Neural cell (in vitro differentiated cells): ENCODE measurements around the gene PTEN. TPM values are rescaled to one million over a fixed set of nuclear protein-coding genes. Genes with fewer than 3 reads are reported as not detected.
"Not testable (repeated sequence)": the region's sequence is repeated elsewhere in the genome, so short reads cannot be mapped to it uniquely, and the experiment has no call there.

Experiments used
- H2AFZ ChIP-seq: fragments of 200-600, 300-800 bp; sonication (generic), shearing (Covaris generic); 2 replicates; pipeline ENCODE4 v1.6.0; 2014; ENCODE audit warnings: low read depth, mild to moderate bottlenecking, antibody characterized with exemption, low read length, moderate library complexity
- H3F3A ChIP-seq: fragments of 200-600 bp; shearing (Covaris generic); 2 replicates; pipeline ENCODE4 v1.6.1; 2016; ENCODE audit warnings: mild to moderate bottlenecking, moderate library complexity, mixed read lengths, antibody characterized with exemption, low read length; ENCODE audit not compliant: insufficient read depth, poor library complexity, severe bottlenecking
- H3K27ac ChIP-seq: fragments of 200-600, 300-800 bp; sonication (generic), shearing (Covaris generic); 2 replicates; pipeline ENCODE4 v1.5.1; 2014; ENCODE audit warnings: mild to moderate bottlenecking, low read length, moderate library complexity
- H3K27me3 ChIP-seq: fragments of 300-800, 200-600 bp; sonication (generic), shearing (Covaris generic); 2 replicates; pipeline ENCODE4 v1.6.0; 2014; ENCODE audit warnings: mild to moderate bottlenecking, low read depth, low read length, moderate library complexity; ENCODE audit not compliant: insufficient read depth
- H3K36me3 ChIP-seq: fragments of 300-800, 200-600 bp; sonication (generic), shearing (Covaris generic); 2 replicates; pipeline ENCODE4 v1.5.1; 2014; ENCODE audit warnings: mild to moderate bottlenecking, antibody characterized with exemption, low read length, moderate library complexity; ENCODE audit not compliant: insufficient read depth
- H3K4me2 ChIP-seq: fragments of 300-800, 200-600 bp; sonication (generic), shearing (Covaris generic); 2 replicates; pipeline ENCODE4 v1.6.0; 2014; ENCODE audit warnings: mild to moderate bottlenecking, low read length
- H3K4me3 ChIP-seq: fragments of 300-800, 200-600 bp; sonication (generic), shearing (Covaris generic); 2 replicates; pipeline ENCODE4 v1.5.1; 2014; ENCODE audit warnings: mild to moderate bottlenecking, low read length, moderate library complexity
- H3K79me2 ChIP-seq: fragments of 200-600 bp; shearing (Covaris generic); replicated peaks from 2 replicates; pipeline ENCODE4 v1.6.0; 2014; ENCODE audit warnings: mild to moderate bottlenecking, low read length, moderate library complexity; ENCODE audit not compliant: insufficient read depth
- H3K9ac ChIP-seq: fragments of 300-800, 200-600 bp; sonication (generic), shearing (Covaris generic); 2 replicates; pipeline ENCODE4 v1.6.1; 2016; ENCODE audit warnings: mild to moderate bottlenecking, low read length, mixed read lengths
- H3K9me2 ChIP-seq: fragments of 200-600 bp; shearing (Covaris generic); 2 replicates; pipeline ENCODE4 v1.6.1; 2016; ENCODE audit warnings: mild to moderate bottlenecking, low read length, mixed read lengths; ENCODE audit not compliant: insufficient read depth
- H3K9me3 ChIP-seq: fragments of 200-600, 300-800 bp; sonication (generic), shearing (Covaris generic); 2 replicates; pipeline ENCODE4 v1.6.1; 2016; ENCODE audit warnings: mild to moderate bottlenecking, mixed run types, low read length, moderate library complexity, mixed read lengths
- H4K20me1 ChIP-seq: fragments of 200-600 bp; shearing (Covaris generic); 2 replicates; pipeline ENCODE4 v1.6.1; 2016; ENCODE audit warnings: mild to moderate bottlenecking, mixed run types; ENCODE audit not compliant: insufficient read depth
- CTCF ChIP-seq: fragments of 450-650 bp; IDR thresholded peaks from 2 replicates; pipeline ENCODE4 v1.5.1; 2014; ENCODE audit warnings: antibody characterized with exemption, mild to moderate bottlenecking, moderate library complexity; ENCODE audit not compliant: poor library complexity, severe bottlenecking
- EP300 ChIP-seq: fragments of 450-650 bp; conservative IDR thresholded peaks from 2 replicates; pipeline ENCODE4 v1.6.1; 2014; ENCODE audit warnings: antibody characterized with exemption, mild to moderate bottlenecking, moderate library complexity; ENCODE audit not compliant: poor library complexity, severe bottlenecking
- EZH2 ChIP-seq: fragments of 200-600, 300-800 bp; shearing (Covaris generic), sonication (generic); IDR thresholded peaks from 2 replicates; pipeline ENCODE4 v1.6.1; 2014; ENCODE audit warnings: antibody characterized with exemption, low read length, borderline replicate concordance, mild to moderate bottlenecking; ENCODE audit not compliant: insufficient read depth, poor library complexity, severe bottlenecking
- MXI1 ChIP-seq: fragments of 450-650 bp; conservative IDR thresholded peaks from 2 replicates; pipeline ENCODE4 v1.6.1; 2014; ENCODE audit warnings: antibody characterized with exemption, mild to moderate bottlenecking; ENCODE audit not compliant: poor library complexity, severe bottlenecking
- POLR2AphosphoS5 ChIP-seq: IDR thresholded peaks from 2 replicates; pipeline ENCODE4 v1.6.1; 2012
- RAD21 ChIP-seq: fragments of 450-650 bp; conservative IDR thresholded peaks from 2 replicates; pipeline ENCODE4 v1.6.1; 2014; ENCODE audit warnings: antibody characterized with exemption, mild to moderate bottlenecking, moderate library complexity
- SMC3 ChIP-seq: fragments of 450-650 bp; conservative IDR thresholded peaks from 2 replicates; pipeline ENCODE4 v1.6.1; 2014; ENCODE audit warnings: antibody characterized with exemption, mild to moderate bottlenecking, moderate library complexity; ENCODE audit not compliant: poor library complexity
- TAF1 ChIP-seq: IDR thresholded peaks from 2 replicates; pipeline ENCODE4 v1.6.1; 2012; ENCODE audit warnings: low read depth
- polyA plus RNA-seq: library from polyadenylated mRNA; depleted of rRNA; stranded (reverse); fragments of >200 nt; gene quantifications from 2 replicates; pipeline ENCODE4 v1.2.3, GENCODE V29; 2014
- TF ChIP-seq, protein P1 (sequence below): IDR thresholded peaks from 2 replicates; pipeline ENCODE4 v1.6.1; 2012; ENCODE audit warnings: borderline replicate concordance

PTEN gene
- polyA plus RNA-seq, 1 donor from 2014 or later = 47.3 TPM

- TF ChIP-seq, protein P1, sequence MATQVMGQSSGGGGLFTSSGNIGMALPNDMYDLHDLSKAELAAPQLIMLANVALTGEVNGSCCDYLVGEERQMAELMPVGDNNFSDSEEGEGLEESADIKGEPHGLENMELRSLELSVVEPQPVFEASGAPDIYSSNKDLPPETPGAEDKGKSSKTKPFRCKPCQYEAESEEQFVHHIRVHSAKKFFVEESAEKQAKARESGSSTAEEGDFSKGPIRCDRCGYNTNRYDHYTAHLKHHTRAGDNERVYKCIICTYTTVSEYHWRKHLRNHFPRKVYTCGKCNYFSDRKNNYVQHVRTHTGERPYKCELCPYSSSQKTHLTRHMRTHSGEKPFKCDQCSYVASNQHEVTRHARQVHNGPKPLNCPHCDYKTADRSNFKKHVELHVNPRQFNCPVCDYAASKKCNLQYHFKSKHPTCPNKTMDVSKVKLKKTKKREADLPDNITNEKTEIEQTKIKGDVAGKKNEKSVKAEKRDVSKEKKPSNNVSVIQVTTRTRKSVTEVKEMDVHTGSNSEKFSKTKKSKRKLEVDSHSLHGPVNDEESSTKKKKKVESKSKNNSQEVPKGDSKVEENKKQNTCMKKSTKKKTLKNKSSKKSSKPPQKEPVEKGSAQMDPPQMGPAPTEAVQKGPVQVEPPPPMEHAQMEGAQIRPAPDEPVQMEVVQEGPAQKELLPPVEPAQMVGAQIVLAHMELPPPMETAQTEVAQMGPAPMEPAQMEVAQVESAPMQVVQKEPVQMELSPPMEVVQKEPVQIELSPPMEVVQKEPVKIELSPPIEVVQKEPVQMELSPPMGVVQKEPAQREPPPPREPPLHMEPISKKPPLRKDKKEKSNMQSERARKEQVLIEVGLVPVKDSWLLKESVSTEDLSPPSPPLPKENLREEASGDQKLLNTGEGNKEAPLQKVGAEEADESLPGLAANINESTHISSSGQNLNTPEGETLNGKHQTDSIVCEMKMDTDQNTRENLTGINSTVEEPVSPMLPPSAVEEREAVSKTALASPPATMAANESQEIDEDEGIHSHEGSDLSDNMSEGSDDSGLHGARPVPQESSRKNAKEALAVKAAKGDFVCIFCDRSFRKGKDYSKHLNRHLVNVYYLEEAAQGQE = no peak
Observed at GRCh38 chr10:87845624-87845998, 17.8 kb upstream of the PTEN start (continued).

- H3K4me2 ChIP-seq = no peak overlapping the region
Observed at GRCh38 chr10:87846023-87846422, 17.4 kb upstream of the PTEN start.

GRCh38 chr10:87846711-87847110, 16.7 kb upstream of the PTEN start:
- H3F3A ChIP-seq, H3K27ac ChIP-seq, H3K9me2 ChIP-seq, H2AFZ ChIP-seq, H3K9ac ChIP-seq, H3K36me3 ChIP-seq, H3K4me3 ChIP-seq, H3K4me2 ChIP-seq, H3K79me2 ChIP-seq, H3K27me3 ChIP-seq, H3K9me3 ChIP-seq, H4K20me1 ChIP-seq: not testable (repeated sequence)

More at GRCh38 chr10:87846023-87846422, 17.4 kb upstream of the PTEN start:
- H3K4me3 ChIP-seq = no peak overlapping the region
- no peak overlapping the region for H3K9ac ChIP-seq
- H3F3A ChIP-seq = no peaks in the 10 kb centered on the region
- no peaks in the 10 kb centered on the region for H3K9me3 ChIP-seq
- no peaks in the 10 kb centered on the region for H3K36me3 ChIP-seq
- H3K27me3 ChIP-seq = no peaks in the 10 kb centered on the region
- H3K27ac ChIP-seq = no peak overlapping the region
- H3K79me2 ChIP-seq = no peaks in the 10 kb centered on the region
- TF ChIP-seq CTCF (no peak), EP300 (no peak), TAF1 (no peak), EZH2 (no peak), RAD21 (no peak), POLR2AphosphoS5 (no peak), SMC3 (no peak), MXI1 (no peak)
- TF ChIP-seq, protein P1 = no peak
- H2AFZ ChIP-seq = no peak overlapping the region
- no peaks in the 10 kb centered on the region for H4K20me1 ChIP-seq
- H3K9me2 ChIP-seq = no peaks in the 10 kb centered on the region
